MM.1S (cell line): Measurements from ENCODE around the gene CYP27A1.

Experiments used
- DNase-seq: peaks from one replicate; pipeline ENCODE4 v3.0.0-alpha.2; 2015
- H2AFZ ChIP-seq: fragments of 300-600 bp; sonication (generic); 2 replicates; pipeline ENCODE4 v1.6.0; 2016; ENCODE audit warnings: antibody characterized with exemption, low read length
- H3F3A ChIP-seq: fragments of 300-600 bp; sonication (generic); 2 replicates; pipeline ENCODE4 v1.6.1; 2016; ENCODE audit warnings: mild to moderate bottlenecking, antibody characterized with exemption, low read length, moderate library complexity, mixed read lengths; ENCODE audit not compliant: insufficient read depth
- H3K27ac ChIP-seq: fragments of 300-600 bp; sonication (generic); 2 replicates; pipeline ENCODE4 v1.5.1; 2016; ENCODE audit warnings: mild to moderate bottlenecking, low read length
- H3K27me3 ChIP-seq: fragments of 300-600 bp; sonication (generic); replicated peaks from 2 replicates; pipeline ENCODE4 v1.6.0; 2016; ENCODE audit warnings: low read length; ENCODE audit not compliant: insufficient read depth
- H3K36me3 ChIP-seq: fragments of 300-600 bp; sonication (generic); replicated peaks from 2 replicates; pipeline ENCODE4 v1.6.1; 2016; ENCODE audit warnings: mild to moderate bottlenecking, low read length, mixed read lengths; ENCODE audit not compliant: insufficient read depth
- H3K4me1 ChIP-seq: fragments of 300-600 bp; sonication (generic); 2 replicates; pipeline ENCODE4 v1.6.1; 2016; ENCODE audit warnings: low read length, mixed read lengths
- H3K4me2 ChIP-seq: fragments of 300-600 bp; sonication (generic); 2 replicates; pipeline ENCODE4 v1.6.0; 2016; ENCODE audit warnings: low read depth, low read length
- H3K4me3 ChIP-seq: fragments of 300-600 bp; sonication (generic); 2 replicates; pipeline ENCODE4 v1.5.1; 2016; ENCODE audit warnings: low read length, mixed read lengths
- H3K79me2 ChIP-seq: fragments of 300-600 bp; sonication (generic); 2 replicates; pipeline ENCODE4 v1.6.1; 2016; ENCODE audit warnings: mixed run types, low read length, mixed read lengths
- H3K9ac ChIP-seq: fragments of 300-600 bp; sonication (generic); 2 replicates; pipeline ENCODE4 v1.6.1; 2016; ENCODE audit warnings: low read length, mixed read lengths
- H3K9me2 ChIP-seq: fragments of 300-600 bp; sonication (generic); replicated peaks from 2 replicates; pipeline ENCODE4 v1.6.1; 2016; ENCODE audit warnings: mild to moderate bottlenecking, low read length, mixed read lengths; ENCODE audit not compliant: insufficient read depth
- H3K9me3 ChIP-seq: fragments of 300-600 bp; sonication (generic); replicated peaks from 2 replicates; pipeline ENCODE4 v1.6.1; 2016; ENCODE audit warnings: mild to moderate bottlenecking, low read length, mixed read lengths; ENCODE audit not compliant: insufficient read depth
- H4K20me1 ChIP-seq: fragments of 300-600 bp; sonication (generic); 2 replicates; pipeline ENCODE4 v1.6.1; 2016; ENCODE audit warnings: mild to moderate bottlenecking, low read length, moderate library complexity, mixed read lengths; ENCODE audit not compliant: insufficient read depth
- EZH2 ChIP-seq: fragments of 300-600 bp; sonication (generic); optimal IDR thresholded peaks from 2 replicates; pipeline ENCODE3; 2017; ENCODE audit warnings: low read depth, mild to moderate bottlenecking, antibody characterized with exemption, low read length, mixed read lengths
- EZH2phosphoT487 ChIP-seq: fragments of 300-600 bp; sonication (generic); IDR thresholded peaks from 2 replicates; pipeline ENCODE4 v1.6.1; 2018; ENCODE audit warnings: antibody characterized with exemption, low read length
- TF ChIP-seq, protein P1 (sequence below): fragments of 300-600 bp; sonication (generic); IDR thresholded peaks from 2 replicates; pipeline ENCODE4 v1.5.1; 2016; ENCODE audit warnings: antibody characterized with exemption, low read length, mixed read lengths

The CYP27A1 gene

DNA sequence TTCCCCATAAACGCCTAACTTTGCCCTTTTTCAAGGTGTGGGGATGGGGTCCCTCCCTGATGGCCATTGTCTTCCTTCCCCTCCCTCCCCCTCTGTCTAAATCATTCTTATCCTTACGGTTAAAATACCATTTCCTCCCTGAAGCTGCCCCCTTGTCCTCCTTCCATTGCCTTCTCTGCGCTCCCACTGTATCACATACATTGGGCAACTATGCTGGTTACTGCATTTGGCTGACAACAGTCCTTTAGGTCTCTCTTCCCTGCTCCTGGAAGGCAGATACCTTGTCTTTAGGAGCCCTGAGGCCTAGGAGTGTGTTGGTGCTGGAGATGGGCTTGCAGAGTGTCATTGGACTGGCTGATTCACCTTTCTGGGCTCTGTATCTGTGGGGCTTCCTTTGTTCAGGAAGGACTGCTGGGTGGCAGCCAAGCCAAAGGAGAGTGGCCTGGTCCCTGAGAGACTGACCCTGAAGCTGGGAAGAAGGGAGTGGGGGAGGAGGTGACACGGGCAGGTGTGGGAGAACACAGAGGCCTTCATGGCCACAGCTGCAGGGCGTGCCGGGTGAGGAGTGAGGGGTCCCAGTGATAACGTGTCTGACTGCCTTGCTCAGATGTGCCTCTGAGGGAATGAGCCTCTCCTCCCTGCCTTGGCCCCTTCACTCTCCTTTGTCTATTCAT lies 79.8 kb downstream of the CYP27A1 start:
- Histone ChIP-seq H2AFZ (no peak overlapping the region), H3K4me1 (0 out of 2 replicates have a peak, but pooled peaks cover 4% of the 10 kb centered on the region), H3K4me2 (no peak overlapping the region), H3K79me2 (no peaks in the 10 kb centered on the region), H4K20me1 (no peaks in the 10 kb centered on the region), H3K27ac (no peak overlapping the region), H3K27me3 (peaks cover 48% of the 10 kb centered on the region), H3F3A (no peaks in the 10 kb centered on the region), H3K9me2 (no peaks in the 10 kb centered on the region), H3K9ac (no peak overlapping the region), H3K36me3 (no peaks in the 10 kb centered on the region), H3K4me3 (no peak overlapping the region), H3K9me3 (no peaks in the 10 kb centered on the region)
- TF ChIP-seq, protein P1, sequence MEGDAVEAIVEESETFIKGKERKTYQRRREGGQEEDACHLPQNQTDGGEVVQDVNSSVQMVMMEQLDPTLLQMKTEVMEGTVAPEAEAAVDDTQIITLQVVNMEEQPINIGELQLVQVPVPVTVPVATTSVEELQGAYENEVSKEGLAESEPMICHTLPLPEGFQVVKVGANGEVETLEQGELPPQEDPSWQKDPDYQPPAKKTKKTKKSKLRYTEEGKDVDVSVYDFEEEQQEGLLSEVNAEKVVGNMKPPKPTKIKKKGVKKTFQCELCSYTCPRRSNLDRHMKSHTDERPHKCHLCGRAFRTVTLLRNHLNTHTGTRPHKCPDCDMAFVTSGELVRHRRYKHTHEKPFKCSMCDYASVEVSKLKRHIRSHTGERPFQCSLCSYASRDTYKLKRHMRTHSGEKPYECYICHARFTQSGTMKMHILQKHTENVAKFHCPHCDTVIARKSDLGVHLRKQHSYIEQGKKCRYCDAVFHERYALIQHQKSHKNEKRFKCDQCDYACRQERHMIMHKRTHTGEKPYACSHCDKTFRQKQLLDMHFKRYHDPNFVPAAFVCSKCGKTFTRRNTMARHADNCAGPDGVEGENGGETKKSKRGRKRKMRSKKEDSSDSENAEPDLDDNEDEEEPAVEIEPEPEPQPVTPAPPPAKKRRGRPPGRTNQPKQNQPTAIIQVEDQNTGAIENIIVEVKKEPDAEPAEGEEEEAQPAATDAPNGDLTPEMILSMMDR, result no peak
- TF ChIP-seq EZH2phosphoT487 (no peak), EZH2 (no peak)
- DNase-seq, result no peak

DNA sequence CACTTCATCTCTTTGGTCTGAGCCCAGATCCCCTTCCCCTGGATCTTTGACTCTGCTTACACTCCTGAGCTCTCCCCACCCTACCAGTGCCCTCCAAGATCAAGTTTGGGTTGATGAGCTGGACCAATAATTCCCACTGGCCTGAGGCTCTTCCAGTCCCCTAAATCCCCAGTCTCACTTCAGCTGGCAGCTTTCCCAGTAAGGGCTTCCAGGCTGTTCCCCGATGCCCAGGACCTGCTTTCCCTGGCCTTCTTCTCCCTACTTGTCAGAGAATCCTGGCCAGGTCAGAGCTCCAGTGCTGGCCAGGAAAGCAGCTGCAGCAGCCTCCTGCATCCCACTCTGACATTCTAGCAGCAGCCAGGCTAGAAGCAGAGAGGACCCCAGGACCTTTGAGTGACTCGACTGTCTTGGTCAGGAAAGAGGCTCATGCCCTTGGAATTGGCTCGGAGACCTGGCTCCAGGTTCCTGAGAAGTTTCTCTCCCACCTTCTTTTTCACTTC lies 81.1 kb downstream of the CYP27A1 start:
- Histone ChIP-seq H3K9me3 (no peaks in the 10 kb centered on the region), H3K4me2 (no peak overlapping the region), H3K4me3 (no peak overlapping the region), H3K36me3 (no peaks in the 10 kb centered on the region), H3K79me2 (no peaks in the 10 kb centered on the region), H3K4me1 (0 out of 2 replicates have a peak, but pooled peaks cover 4% of the 10 kb centered on the region), H2AFZ (no peak overlapping the region), H3F3A (no peaks in the 10 kb centered on the region), H3K27ac (no peak overlapping the region), H4K20me1 (no peaks in the 10 kb centered on the region), H3K27me3 (peaks cover 35% of the 10 kb centered on the region), H3K9ac (no peak overlapping the region), H3K9me2 (no peaks in the 10 kb centered on the region)
- DNase-seq, result no peak
- TF ChIP-seq, protein P1, result no peak
- TF ChIP-seq EZH2phosphoT487, result no peak
- TF ChIP-seq EZH2, result no peak
